Hypothalamus (tissue), 51 donors: ENCODE measurements around the gene FOXL2.

ENCODE experiments used
- DNase-seq, 51 donors: peaks; one replicate each; lab custom pipeline; 2025; lab: John Stamatoyannopoulos, UW

The FOXL2 gene

GRCh38 chr3:138946663-138947494, at the start of gene FOXL2, which contains the start of gene FOXL2NB:
TSS of gene FOXL2 (minus strand) at chr3:138947137. CDS start at chr3:138946722, 415 bp downstream.
TSS of gene FOXL2NB (plus strand) at chr3:138947217. CDS start at chr3:138947365, 148 bp downstream.
- no peak for DNase-seq

- DNase-seq = no peak
Measured at GRCh38 chr3:138995706-138996105, 48.8 kb upstream of the FOXL2 start.

- no peak for DNase-seq
Measured at GRCh38 chr3:138987181-138987580, 40.2 kb upstream of the FOXL2 start.

- no peak for DNase-seq
Measured at GRCh38 chr3:138985932-138986331, 39.0 kb upstream of the FOXL2 start.

GRCh38 chr3:138984816-138985215, 37.9 kb upstream of the FOXL2 start:
- DNase-seq = no peak

GRCh38 chr3:138976047-138976446, 29.1 kb upstream of the FOXL2 start:
- DNase-seq = no peak

- DNase-seq = no peak
Measured at GRCh38 chr3:138975351-138975750, 28.4 kb upstream of the FOXL2 start.

- no peak for DNase-seq
Measured at GRCh38 chr3:138974462-138974861, 27.5 kb upstream of the FOXL2 start.

GRCh38 chr3:138972941-138973340, 26.0 kb upstream of the FOXL2 start:
- DNase-seq = no peak

GRCh38 chr3:138971766-138972320, 24.9 kb upstream of the FOXL2 start:
- DNase-seq = no peak

GRCh38 chr3:138964923-138965322, 18.0 kb upstream of the FOXL2 start:
- DNase-seq = no peak

GRCh38 chr3:138964264-138964663, 17.3 kb upstream of the FOXL2 start:
- DNase-seq = no peak

- no peak for DNase-seq
Measured at GRCh38 chr3:138962854-138963560, 16.1 kb upstream of the FOXL2 start.

- no peak for DNase-seq
Measured at GRCh38 chr3:138960417-138960852, 13.5 kb upstream of the FOXL2 start.

GRCh38 chr3:138950701-138951100, 3.8 kb upstream of the FOXL2 start:
- DNase-seq = no peak

GRCh38 chr3:138950006-138950644, 3.2 kb upstream of the FOXL2 start:
- peak in 2 of 51 donors; percentile 11 to 39 for DNase-seq

- DNase-seq = no peak
Measured at GRCh38 chr3:138949445-138950005, 2.6 kb upstream of the FOXL2 start.

- no peak for DNase-seq
Measured at GRCh38 chr3:138949002-138949418, 2.1 kb upstream of the FOXL2 start.

- no peak for DNase-seq
Measured at GRCh38 chr3:138948371-138949001, 1.5 kb upstream of the FOXL2 start.

GRCh38 chr3:138947495-138948121, 671 bp upstream of the FOXL2 start:
- DNase-seq = no peak
